Measurements from ENCODE around the gene PRKG1.
"Not testable (repeated sequence)": the region's sequence is repeated elsewhere in the genome, so short reads cannot be mapped to it uniquely, and the experiment has no call there.

PRKG1 gene

DNA sequence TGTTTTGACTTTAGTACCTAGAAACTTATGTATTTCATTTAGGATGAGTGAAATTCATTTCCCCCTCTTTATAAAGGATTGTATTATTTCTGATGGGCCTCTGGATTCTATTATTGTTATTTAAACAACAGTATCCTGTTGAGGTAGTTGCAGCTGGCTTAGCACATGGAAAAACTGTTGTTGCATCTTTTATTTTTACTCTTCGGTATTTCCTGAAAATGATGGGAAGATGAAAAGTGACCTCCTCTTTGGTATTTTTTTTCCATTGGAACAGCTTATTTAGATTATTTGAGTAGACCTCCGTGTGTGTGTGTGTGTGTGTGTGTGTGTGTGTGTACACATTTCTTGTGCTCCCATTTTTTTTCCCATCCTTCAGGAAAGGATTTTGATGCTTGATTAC lies 129.8 kb downstream of the PRKG1 start:
- H3K4me3 ChIP-seq (ENCODE audit: control insufficient read depth in 1 of 7, extremely low read depth in 1 of 7, insufficient read depth in 4 of 7, low read depth in 2 of 7, low read length in 6 of 7) = no peak overlapping the region
- no peaks in the 10 kb centered on the region for H3K9me3 ChIP-seq (ENCODE audit: control extremely low read depth in 1 of 5, control insufficient read depth in 4 of 5, insufficient read depth in 2 of 5, low read depth in 1 of 5, low read length in 4 of 5)
- no peak for DNase-seq
- no peak overlapping the region for H3K27ac ChIP-seq (ENCODE audit: insufficient read depth in 1 of 2, low read depth in 1 of 2, low read length in 2 of 2, poor library complexity in 1 of 2, severe bottlenecking in 2 of 2)
- CTCF ChIA-PET = no interaction called here
- POLR2A ChIA-PET = no interaction called here
- WGBS (ENCODE audit: insufficient coverage) = 100% methylated on average over 1 of the region's 2 CpGs
- H3K4me1 ChIP-seq (ENCODE audit: control extremely low read depth in 1 of 4, control insufficient read depth in 4 of 4, insufficient read depth in 4 of 4, low read length in 3 of 4) = no peaks in the 10 kb centered on the region
- no peaks in the 10 kb centered on the region for H3K36me3 ChIP-seq (ENCODE audit: control insufficient read depth in 4 of 4, insufficient read depth in 4 of 4, low read length in 3 of 4)
- no peaks in the 10 kb centered on the region for H3K27me3 ChIP-seq (replicated peaks in 2 of 5; ENCODE audit: control insufficient read depth in 4 of 5, insufficient read depth in 5 of 5, low read length in 4 of 5)

- H3K4me3 ChIP-seq (ENCODE audit: control insufficient read depth in 1 of 7, extremely low read depth in 1 of 7, insufficient read depth in 4 of 7, low read depth in 2 of 7, low read length in 6 of 7) = no peak overlapping the region
- ChIA-PET CTCF (no interaction called here), POLR2A (no interaction called here)
These were observed 130.4 kb downstream of the PRKG1 start for GRCh38 chr10:51204701-51205100.

GRCh38 chr10:51206500-51206899 lies 132.2 kb downstream of the PRKG1 start:
- no CpG with 5 or more reads among the region's 1 CpG for WGBS (ENCODE audit: insufficient coverage)
- Histone ChIP-seq H3K9me3 (ENCODE audit: control extremely low read depth in 1 of 5, control insufficient read depth in 4 of 5, insufficient read depth in 2 of 5, low read depth in 1 of 5, low read length in 4 of 5) (no peaks in the 10 kb centered on the region), H3K4me1 (ENCODE audit: control extremely low read depth in 1 of 4, control insufficient read depth in 4 of 4, insufficient read depth in 4 of 4, low read length in 3 of 4) (no peaks in the 10 kb centered on the region), H3K4me3 (ENCODE audit: control insufficient read depth in 1 of 7, extremely low read depth in 1 of 7, insufficient read depth in 4 of 7, low read depth in 2 of 7, low read length in 6 of 7) (no peak overlapping the region), H3K27ac (ENCODE audit: insufficient read depth in 1 of 2, low read depth in 1 of 2, low read length in 2 of 2, poor library complexity in 1 of 2, severe bottlenecking in 2 of 2) (no peak overlapping the region), H3K36me3 (ENCODE audit: control insufficient read depth in 4 of 4, insufficient read depth in 4 of 4, low read length in 3 of 4) (no peaks in the 10 kb centered on the region), H3K27me3 (replicated peaks in 2 of 5; ENCODE audit: control insufficient read depth in 4 of 5, insufficient read depth in 5 of 5, low read length in 4 of 5) (no peaks in the 10 kb centered on the region)
- POLR2A ChIA-PET = no interaction called here
- CTCF ChIA-PET = no interaction called here
- no peak for DNase-seq

More at GRCh38 chr10:51204701-51205100, 130.4 kb downstream of the PRKG1 start:
- H3K36me3 ChIP-seq (ENCODE audit: control insufficient read depth in 4 of 4, insufficient read depth in 4 of 4, low read length in 3 of 4) = no peaks in the 10 kb centered on the region
- no peaks in the 10 kb centered on the region for H3K9me3 ChIP-seq (ENCODE audit: control extremely low read depth in 1 of 5, control insufficient read depth in 4 of 5, insufficient read depth in 2 of 5, low read depth in 1 of 5, low read length in 4 of 5)
- no peak overlapping the region for H3K27ac ChIP-seq (ENCODE audit: insufficient read depth in 1 of 2, low read depth in 1 of 2, low read length in 2 of 2, poor library complexity in 1 of 2, severe bottlenecking in 2 of 2)
- no peaks in the 10 kb centered on the region for H3K27me3 ChIP-seq (replicated peaks in 2 of 5; ENCODE audit: control insufficient read depth in 4 of 5, insufficient read depth in 5 of 5, low read length in 4 of 5)
- no peaks in the 10 kb centered on the region for H3K4me1 ChIP-seq (ENCODE audit: control extremely low read depth in 1 of 4, control insufficient read depth in 4 of 4, insufficient read depth in 4 of 4, low read length in 3 of 4)
- no peak for DNase-seq

DNA sequence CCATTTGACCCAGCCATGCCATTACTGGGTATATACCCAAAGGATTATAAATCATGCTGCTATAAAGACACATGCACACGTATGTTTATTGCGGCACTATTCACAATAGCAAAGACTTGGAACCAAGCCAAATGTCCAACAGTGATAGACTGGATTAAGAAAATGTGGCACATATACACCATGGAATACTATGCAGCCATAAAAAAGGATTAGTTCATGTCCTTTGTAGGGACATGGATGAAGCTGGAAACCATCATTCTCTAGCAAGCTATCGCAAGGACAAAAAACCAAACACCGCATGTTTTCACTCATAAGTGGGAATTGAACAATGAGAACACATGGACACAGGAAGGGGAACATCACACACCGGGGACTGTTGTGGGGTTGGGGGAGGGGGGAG lies 138.7 kb downstream of the PRKG1 start:
- H3K36me3 ChIP-seq (ENCODE audit: control insufficient read depth in 4 of 4, insufficient read depth in 4 of 4, low read length in 3 of 4); DNase-seq; H3K9me3 ChIP-seq (ENCODE audit: control extremely low read depth in 1 of 5, control insufficient read depth in 4 of 5, insufficient read depth in 2 of 5, low read depth in 1 of 5, low read length in 4 of 5); CTCF ChIA-PET; H3K4me3 ChIP-seq (ENCODE audit: control insufficient read depth in 1 of 7, extremely low read depth in 1 of 7, insufficient read depth in 4 of 7, low read depth in 2 of 7, low read length in 6 of 7); H3K27ac ChIP-seq (ENCODE audit: insufficient read depth in 1 of 2, low read depth in 1 of 2, low read length in 2 of 2, poor library complexity in 1 of 2, severe bottlenecking in 2 of 2); POLR2A ChIA-PET; H3K27me3 ChIP-seq (replicated peaks in 2 of 5; ENCODE audit: control insufficient read depth in 4 of 5, insufficient read depth in 5 of 5, low read length in 4 of 5); H3K4me1 ChIP-seq (ENCODE audit: control extremely low read depth in 1 of 4, control insufficient read depth in 4 of 4, insufficient read depth in 4 of 4, low read length in 3 of 4): not testable (repeated sequence)
- WGBS (ENCODE audit: insufficient coverage) = no CpG with 5 or more reads among the region's 5 CpGs

- DNase-seq = no peak
- ChIA-PET POLR2A (no interaction called here), CTCF (no interaction called here)
- H3K4me3 ChIP-seq (ENCODE audit: control insufficient read depth in 1 of 7, extremely low read depth in 1 of 7, insufficient read depth in 4 of 7, low read depth in 2 of 7, low read length in 6 of 7) = no peak overlapping the region
- no peaks in the 10 kb centered on the region for H3K4me1 ChIP-seq (ENCODE audit: control extremely low read depth in 1 of 4, control insufficient read depth in 4 of 4, insufficient read depth in 4 of 4, low read length in 3 of 4)
- no peaks in the 10 kb centered on the region for H3K9me3 ChIP-seq (ENCODE audit: control extremely low read depth in 1 of 5, control insufficient read depth in 4 of 5, insufficient read depth in 2 of 5, low read depth in 1 of 5, low read length in 4 of 5)
- H3K27me3 ChIP-seq (replicated peaks in 2 of 5; ENCODE audit: control insufficient read depth in 4 of 5, insufficient read depth in 5 of 5, low read length in 4 of 5) = no peaks in the 10 kb centered on the region
- H3K36me3 ChIP-seq (ENCODE audit: control insufficient read depth in 4 of 4, insufficient read depth in 4 of 4, low read length in 3 of 4) = no peaks in the 10 kb centered on the region
- WGBS (ENCODE audit: insufficient coverage) = 97% methylated on average over 8 of the region's 11 CpGs
- H3K27ac ChIP-seq (ENCODE audit: insufficient read depth in 1 of 2, low read depth in 1 of 2, low read length in 2 of 2, poor library complexity in 1 of 2, severe bottlenecking in 2 of 2) = no peak overlapping the region
These were observed 140.2 kb downstream of the PRKG1 start for GRCh38 chr10:51214207-51215196.

GRCh38 chr10:51215951-51216834 lies 141.9 kb downstream of the PRKG1 start:
- POLR2A ChIA-PET = no interaction called here

DNA sequence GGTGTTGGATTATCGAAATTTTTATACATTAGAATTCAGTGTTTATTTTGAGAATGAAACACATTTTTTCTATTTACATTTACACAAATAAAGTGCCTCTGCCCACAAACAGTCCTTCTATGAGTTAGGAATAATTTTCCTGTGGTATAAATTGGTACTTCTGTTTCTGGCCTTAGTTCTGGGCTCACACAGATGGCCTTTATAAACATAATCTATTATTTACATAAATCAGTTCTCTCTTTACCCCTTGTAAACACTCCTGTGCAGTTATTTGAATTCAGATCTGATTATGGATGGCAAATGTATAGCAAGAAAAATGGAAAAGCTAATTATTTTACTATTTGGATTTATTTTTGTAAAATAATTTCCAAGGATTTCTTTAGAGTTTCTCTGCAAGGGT lies 143.2 kb downstream of the PRKG1 start:
- Histone ChIP-seq H3K27ac (ENCODE audit: insufficient read depth in 1 of 2, low read depth in 1 of 2, low read length in 2 of 2, poor library complexity in 1 of 2, severe bottlenecking in 2 of 2) (no peak overlapping the region), H3K9me3 (ENCODE audit: control extremely low read depth in 1 of 5, control insufficient read depth in 4 of 5, insufficient read depth in 2 of 5, low read depth in 1 of 5, low read length in 4 of 5) (no peaks in the 10 kb centered on the region), H3K27me3 (replicated peaks in 2 of 5; ENCODE audit: control insufficient read depth in 4 of 5, insufficient read depth in 5 of 5, low read length in 4 of 5) (no peaks in the 10 kb centered on the region), H3K4me1 (ENCODE audit: control extremely low read depth in 1 of 4, control insufficient read depth in 4 of 4, insufficient read depth in 4 of 4, low read length in 3 of 4) (no peaks in the 10 kb centered on the region), H3K4me3 (ENCODE audit: control insufficient read depth in 1 of 7, extremely low read depth in 1 of 7, insufficient read depth in 4 of 7, low read depth in 2 of 7, low read length in 6 of 7) (no peak overlapping the region), H3K36me3 (ENCODE audit: control insufficient read depth in 4 of 4, insufficient read depth in 4 of 4, low read length in 3 of 4) (no peaks in the 10 kb centered on the region)
- WGBS (ENCODE audit: insufficient coverage) = no CpG with 5 or more reads among the region's 1 CpG
- POLR2A ChIA-PET = no interaction called here
- DNase-seq = no peak
- CTCF ChIA-PET = no interaction called here

More at GRCh38 chr10:51215951-51216834, 141.9 kb downstream of the PRKG1 start:
- CTCF ChIA-PET = no interaction called here
- no peak overlapping the region for H3K27ac ChIP-seq (ENCODE audit: insufficient read depth in 1 of 2, low read depth in 1 of 2, low read length in 2 of 2, poor library complexity in 1 of 2, severe bottlenecking in 2 of 2)
- no peaks in the 10 kb centered on the region for H3K36me3 ChIP-seq (ENCODE audit: control insufficient read depth in 4 of 4, insufficient read depth in 4 of 4, low read length in 3 of 4)
- no peaks in the 10 kb centered on the region for H3K27me3 ChIP-seq (replicated peaks in 2 of 5; ENCODE audit: control insufficient read depth in 4 of 5, insufficient read depth in 5 of 5, low read length in 4 of 5)
- no peak overlapping the region for H3K4me3 ChIP-seq (ENCODE audit: control insufficient read depth in 1 of 7, extremely low read depth in 1 of 7, insufficient read depth in 4 of 7, low read depth in 2 of 7, low read length in 6 of 7)
- H3K9me3 ChIP-seq (ENCODE audit: control extremely low read depth in 1 of 5, control insufficient read depth in 4 of 5, insufficient read depth in 2 of 5, low read depth in 1 of 5, low read length in 4 of 5) = no peaks in the 10 kb centered on the region
- H3K4me1 ChIP-seq (ENCODE audit: control extremely low read depth in 1 of 4, control insufficient read depth in 4 of 4, insufficient read depth in 4 of 4, low read length in 3 of 4) = no peaks in the 10 kb centered on the region
- no CpG with 5 or more reads among the region's 3 CpGs for WGBS (ENCODE audit: insufficient coverage)
- no peak for DNase-seq

Data from common myeloid progenitor, CD34-positive (primary cell).